Right lobe of liver (tissue), 6 donors: ENCODE data around the gene ACVRL1. TPM values are rescaled to one million over a fixed set of nuclear protein-coding genes. Genes with fewer than 3 reads are reported as not detected.

Experiments
- ATAC-seq, 4 donors: fragments of 200-7000 bp; cut with Tn5 transposase; one replicate each; pipeline ENCODE4 v1.9.1; 2020; ENCODE audit warnings: mild to moderate bottlenecking in 4 of 4, moderate library complexity in 4 of 4
- DNase-seq, 3 donors: peaks; one replicate each; pipeline ENCODE4 v3.0.0-alpha.2; 2020
- H3K27ac ChIP-seq, 3 donors: fragments of 200-600 bp; one replicate each; pipeline ENCODE4 v1.8.0; 2022
- H3K27me3 ChIP-seq, 2 donors: fragments of 200-600 bp; one replicate each; pipeline ENCODE4 v1.8.0; 2022
- H3K36me3 ChIP-seq, 4 donors: fragments of 200-600 bp; sonication (generic) in 1 of 4; one replicate each; pipeline versions ENCODE4 v1.5.1 to v1.8.0; 2017 to 2022; ENCODE audit warnings: control low read depth in 1 of 4
- H3K4me1 ChIP-seq, 4 donors: fragments of 200-600 bp; sonication (generic) in 1 of 4; one replicate each; pipeline versions ENCODE4 v1.5.1 to v1.8.0; 2017 to 2022; ENCODE audit warnings: control low read depth in 1 of 4
- H3K4me3 ChIP-seq, 3 donors: fragments of 200-600 bp; one replicate each; pipeline ENCODE4 v1.8.0; 2022
- H3K9me3 ChIP-seq, 4 donors: fragments of 200-600 bp; sonication (generic) in 1 of 4; one replicate each; pipeline versions ENCODE4 v1.5.1 to v1.8.0; 2017 to 2022; ENCODE audit warnings: control low read depth in 1 of 4
- POLR2A ChIP-seq: fragments of 450-650 bp; IDR thresholded peaks from one replicate; pipeline ENCODE4 v1.6.1; 2017; ENCODE audit warnings: antibody characterized with exemption, mild to moderate bottlenecking
- WGBS: methylation state at CpG from one replicate; pipeline ENCODE4 v1.1.6; 2018; ENCODE audit warnings: low coverage, low lambda C conversion rate; ENCODE audit not compliant: insufficient coverage; ENCODE audit errors: missing lambda C conversion rate; 5-methylcytosine and 5-hydroxymethylcytosine counted together
- intact Hi-C, 2 donors: fragments of 100-400 bp; cut with DNase I; formaldehyde crosslinking; loops; one replicate each; pipeline versions ENCODE4 v1.11.2 to v1.14.1; 2022
- total RNA-seq, 6 experiments: library from RNA; depleted of rRNA in 2 of 6; stranded (reverse); fragments of >200 nt in 2 of 6; fragmentation: NEBNext Ultra II Directional in 3 of 6; extraction: Animal tissue kit (Norgen Biotek cat#: 25700) in 3 of 6; gene quantifications; one replicate each; pipeline versions ENCODE4 v1.1.0 to v1.2.4, GENCODE V29; 2016 to 2023
- TF ChIP-seq, protein P1 (sequence below), 4 donors: fragments of 200-600 bp in 3 of 4; fragments of 450-650 bp in 1 of 4; IDR thresholded peaks; one replicate each; pipeline versions ENCODE4 v1.5.1 to v1.8.0; 2016 to 2022; ENCODE audit warnings: antibody characterized with exemption in 4 of 4, mild to moderate bottlenecking in 2 of 4
- donor health status: DM: no; HTN: yes; CAD: no.
- donor health status: DM: no; HTN: no; CAD: no.
- donor health status: DM: no; HTN: no; CAD: no.
- donor health status: DM: no; HTN: yes; CAD: no.
- donor health status: DM: no; HTN: yes; CAD: no.

The ACVRL1 gene
- total RNA-seq, 6 experiments from 2014 or later: 2.9 to 10.7 (median 6.2) TPM

DNA sequence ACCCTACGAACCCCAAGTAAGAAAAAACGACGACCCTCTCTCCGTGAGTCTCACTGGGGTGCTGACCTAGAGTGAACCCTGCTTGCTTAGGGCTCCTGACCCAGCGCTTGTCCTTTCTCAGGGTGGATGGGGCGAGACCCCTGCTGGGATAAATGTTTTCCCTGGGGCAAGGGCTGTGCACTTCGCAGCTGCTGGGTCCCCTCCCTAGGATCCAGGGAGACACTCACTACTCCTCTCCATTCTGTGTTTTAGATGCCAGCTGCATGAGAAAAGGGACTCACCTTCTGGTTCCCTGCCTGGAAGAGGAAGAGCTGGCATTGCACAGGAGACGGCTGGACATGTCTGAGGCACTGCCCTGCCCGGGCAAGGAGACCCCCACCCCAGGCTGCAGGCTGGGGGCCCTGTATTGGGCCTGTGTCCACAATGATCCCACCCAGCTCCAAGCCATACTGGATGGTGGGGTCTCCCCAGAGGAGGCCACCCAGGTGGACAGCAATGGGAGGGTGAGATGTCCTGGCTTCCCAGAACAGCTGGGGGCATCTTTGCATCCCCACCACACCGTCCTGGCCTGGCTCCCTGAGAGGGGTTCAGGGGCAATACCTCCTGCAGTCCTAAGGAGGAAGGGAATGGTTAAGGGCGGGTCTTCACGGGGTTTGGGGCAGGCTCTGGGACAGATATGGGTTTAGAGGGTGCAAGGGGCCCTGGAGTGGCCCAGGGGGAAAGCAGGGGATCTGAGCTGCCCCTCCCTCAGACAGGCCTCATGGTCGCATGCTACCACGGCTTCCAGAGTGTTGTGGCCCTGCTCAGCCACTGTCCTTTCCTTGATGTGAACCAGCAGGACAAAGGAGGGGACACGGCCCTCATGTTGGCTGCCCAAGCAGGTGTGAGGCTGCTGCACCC, 18.7 kb upstream of the ACVRL1 start:
- intact Hi-C loops: no loop called here
- no peak for DNase-seq
- H3K9me3 ChIP-seq: no peaks in the 10 kb centered on the region
- H3K27ac ChIP-seq: no peak overlapping the region
- no peaks in the 10 kb centered on the region for H3K27me3 ChIP-seq
- no peak for ATAC-seq
- 76% methylated on average over 9 of the region's 15 CpGs for WGBS
- H3K4me1 ChIP-seq: peaks cover 0 to 3% (median 0%) of the 10 kb centered on the region in 4 donors
- no peaks in the 10 kb centered on the region for H3K36me3 ChIP-seq
- peak overlapping the region in 1 of 3 donors; percentile 12 for H3K4me3 ChIP-seq
- TF ChIP-seq POLR2A: no peak
- TF ChIP-seq, protein P1, sequence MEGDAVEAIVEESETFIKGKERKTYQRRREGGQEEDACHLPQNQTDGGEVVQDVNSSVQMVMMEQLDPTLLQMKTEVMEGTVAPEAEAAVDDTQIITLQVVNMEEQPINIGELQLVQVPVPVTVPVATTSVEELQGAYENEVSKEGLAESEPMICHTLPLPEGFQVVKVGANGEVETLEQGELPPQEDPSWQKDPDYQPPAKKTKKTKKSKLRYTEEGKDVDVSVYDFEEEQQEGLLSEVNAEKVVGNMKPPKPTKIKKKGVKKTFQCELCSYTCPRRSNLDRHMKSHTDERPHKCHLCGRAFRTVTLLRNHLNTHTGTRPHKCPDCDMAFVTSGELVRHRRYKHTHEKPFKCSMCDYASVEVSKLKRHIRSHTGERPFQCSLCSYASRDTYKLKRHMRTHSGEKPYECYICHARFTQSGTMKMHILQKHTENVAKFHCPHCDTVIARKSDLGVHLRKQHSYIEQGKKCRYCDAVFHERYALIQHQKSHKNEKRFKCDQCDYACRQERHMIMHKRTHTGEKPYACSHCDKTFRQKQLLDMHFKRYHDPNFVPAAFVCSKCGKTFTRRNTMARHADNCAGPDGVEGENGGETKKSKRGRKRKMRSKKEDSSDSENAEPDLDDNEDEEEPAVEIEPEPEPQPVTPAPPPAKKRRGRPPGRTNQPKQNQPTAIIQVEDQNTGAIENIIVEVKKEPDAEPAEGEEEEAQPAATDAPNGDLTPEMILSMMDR (IDR thresholded peaks at IDR 0.05): no peak

GRCh38 chr12:51889216-51890132, 17.8 kb upstream of the ACVRL1 start:
- Histone ChIP-seq H3K36me3 (no peaks in the 10 kb centered on the region), H3K4me1 (peaks cover 0 to 3% (median 0%) of the 10 kb centered on the region in 4 donors), H3K9me3 (no peaks in the 10 kb centered on the region), H3K4me3 (no peak overlapping the region), H3K27me3 (no peaks in the 10 kb centered on the region), H3K27ac (no peak overlapping the region)
- TF ChIP-seq, protein P1 (IDR thresholded peaks at IDR 0.05): no peak
- no peak for TF ChIP-seq POLR2A
- WGBS: 81% methylated on average over 10 of the region's 21 CpGs
- intact Hi-C loops: no loop called here
- peak in 1 of 3 donors; percentile 26 for DNase-seq
- ATAC-seq: no peak

DNA sequence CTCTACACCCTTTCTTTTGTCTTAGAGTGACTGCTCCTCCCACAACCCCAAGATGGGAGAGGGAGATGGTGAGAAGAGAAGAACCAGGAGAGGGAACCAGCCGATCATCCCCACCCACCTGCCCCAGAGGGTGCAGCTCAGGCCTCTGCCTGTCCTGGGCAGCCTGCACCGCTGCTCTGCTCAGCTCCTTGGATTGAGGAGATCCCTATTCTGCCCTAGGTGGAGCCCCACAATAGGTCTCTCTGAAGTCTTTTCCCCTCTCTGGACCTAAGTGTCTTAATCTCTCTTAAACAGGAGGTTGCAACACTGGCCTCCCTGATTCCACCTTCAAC, 17.2 kb upstream of the ACVRL1 start:
- Histone ChIP-seq H3K9me3 (no peaks in the 10 kb centered on the region), H3K27me3 (no peaks in the 10 kb centered on the region), H3K4me1 (peaks cover 0 to 5% (median 2%) of the 10 kb centered on the region in 4 donors), H3K4me3 (no peak overlapping the region), H3K27ac (no peak overlapping the region), H3K36me3 (no peaks in the 10 kb centered on the region)
- no peak for ATAC-seq
- intact Hi-C loops: no loop called here
- peak in 1 of 3 donors; percentile 15 for DNase-seq
- TF ChIP-seq, protein P1 (IDR thresholded peaks at IDR 0.05): no peak
- TF ChIP-seq POLR2A: no peak
- 100% methylated on average over 1 of the region's 2 CpGs for WGBS

- intact Hi-C loops: no loop called here
- Histone ChIP-seq H3K27ac (no peak overlapping the region), H3K36me3 (no peaks in the 10 kb centered on the region), H3K27me3 (no peaks in the 10 kb centered on the region), H3K4me3 (no peak overlapping the region), H3K4me1 (peaks cover 0 to 6% (median 2%) of the 10 kb centered on the region in 4 donors), H3K9me3 (no peaks in the 10 kb centered on the region)
- WGBS: 53% methylated on average over 4 of the region's 22 CpGs
- TF ChIP-seq, protein P1 (IDR thresholded peaks at IDR 0.05): no peak
- TF ChIP-seq POLR2A: no peak
- DNase-seq: peak in 1 of 3 donors; percentile 56
- no peak for ATAC-seq
These were observed 16.7 kb upstream of the ACVRL1 start for GRCh38 chr12:51890511-51891171.
